Glutamatergic neuron (in vitro differentiated cells): Measurements from ENCODE around the gene ST8SIA2. TPM values are rescaled to one million over a fixed set of nuclear protein-coding genes. Genes with fewer than 3 reads are reported as not detected.

Experiments used
- DNase-seq: peaks from one replicate; pipeline ENCODE4 v3.0.0; 2022
- H3K27ac Mint-ChIP-seq: one replicate; pipeline ENCODE4 v1.8.0; 2020; ENCODE audit warnings: mild to moderate bottlenecking, mixed read lengths, inconsistent platforms; ENCODE audit not compliant: unreplicated experiment
- H3K27me3 Mint-ChIP-seq: one replicate; pipeline ENCODE4 v1.8.0; 2020; ENCODE audit warnings: mild to moderate bottlenecking, moderate library complexity, mixed read lengths, inconsistent platforms; ENCODE audit not compliant: unreplicated experiment
- H3K36me3 Mint-ChIP-seq: one replicate; pipeline ENCODE4 v1.8.0; 2020; ENCODE audit warnings: mild to moderate bottlenecking, mixed read lengths, inconsistent platforms; ENCODE audit not compliant: unreplicated experiment
- H3K4me1 Mint-ChIP-seq: one replicate; pipeline ENCODE4 v1.8.0; 2020; ENCODE audit warnings: mild to moderate bottlenecking, low read depth, mixed read lengths, inconsistent platforms; ENCODE audit not compliant: unreplicated experiment
- H3K4me3 Mint-ChIP-seq: one replicate; pipeline ENCODE4 v1.8.0; 2020; ENCODE audit warnings: mild to moderate bottlenecking, mixed read lengths, inconsistent platforms; ENCODE audit not compliant: unreplicated experiment
- H3K9me3 Mint-ChIP-seq: one replicate; pipeline ENCODE4 v1.8.0; 2020; ENCODE audit warnings: mild to moderate bottlenecking, moderate library complexity, mixed read lengths, inconsistent platforms; ENCODE audit not compliant: unreplicated experiment
- CTCF ChIP-seq: fragments of 200-600 bp; sonication (generic); IDR thresholded peaks from one replicate; pipeline ENCODE4 v1.5.0; 2021; ENCODE audit not compliant: partially characterized antibody, unreplicated experiment
- total RNA-seq: library from RNA; stranded (reverse); fragmentation: NEBNext Ultra II Directional; extraction: Animal tissue kit (Norgen Biotek cat#: 25700); gene quantifications from one replicate; pipeline ENCODE4 v1.2.1, GENCODE V29; 2021; ENCODE audit not compliant: unreplicated experiment

ST8SIA2 gene
- total RNA-seq, 1 donor from 2014 or later: 30.4 TPM

GRCh38 chr15:92502930-92503857 is 109.5 kb downstream of the ST8SIA2 start:
- H3K9me3 Mint-ChIP-seq: peaks cover 3% of the 10 kb centered on the region
- H3K4me3 Mint-ChIP-seq: no peak overlapping the region
- peak overlapping the region; percentile 41 for H3K27ac Mint-ChIP-seq
- H3K4me1 Mint-ChIP-seq: peaks cover 21% of the 10 kb centered on the region
- TF ChIP-seq CTCF: no peak
- H3K36me3 Mint-ChIP-seq: peaks cover 7% of the 10 kb centered on the region
- peaks cover 6% of the 10 kb centered on the region for H3K27me3 Mint-ChIP-seq
- DNase-seq: no peak

GRCh38 chr15:92503889-92504288 is 110.2 kb downstream of the ST8SIA2 start:
- DNase-seq: no peak
- peaks cover 6% of the 10 kb centered on the region for H3K27me3 Mint-ChIP-seq
- no peak overlapping the region for H3K4me3 Mint-ChIP-seq
- H3K4me1 Mint-ChIP-seq: peaks cover 21% of the 10 kb centered on the region
- H3K36me3 Mint-ChIP-seq: peaks cover 7% of the 10 kb centered on the region
- H3K27ac Mint-ChIP-seq: no peak overlapping the region
- H3K9me3 Mint-ChIP-seq: peaks cover 3% of the 10 kb centered on the region
- no peak for TF ChIP-seq CTCF

- no peak for DNase-seq
Measured at GRCh38 chr15:92505611-92506010, 111.9 kb downstream of the ST8SIA2 start.

GRCh38 chr15:92506506-92506905 is 112.8 kb downstream of the ST8SIA2 start:
- no peak for DNase-seq
- H3K9me3 Mint-ChIP-seq: peaks cover 3% of the 10 kb centered on the region
- H3K4me1 Mint-ChIP-seq: peaks cover 16% of the 10 kb centered on the region
- H3K4me3 Mint-ChIP-seq: no peak overlapping the region
- no peak for TF ChIP-seq CTCF
- H3K27me3 Mint-ChIP-seq: peaks cover 3% of the 10 kb centered on the region
- no peak overlapping the region for H3K27ac Mint-ChIP-seq
- H3K36me3 Mint-ChIP-seq: peaks cover 14% of the 10 kb centered on the region

More at GRCh38 chr15:92505611-92506010, 111.9 kb downstream of the ST8SIA2 start:
- Mint-ChIP-seq H3K36me3 (peaks cover 12% of the 10 kb centered on the region), H3K27me3 (peaks cover 3% of the 10 kb centered on the region), H3K4me3 (no peak overlapping the region), H3K27ac (no peak overlapping the region), H3K9me3 (peaks cover 3% of the 10 kb centered on the region), H3K4me1 (peaks cover 16% of the 10 kb centered on the region)
- TF ChIP-seq CTCF: no peak
